Measurements from ENCODE around the gene STMND1.

- TF ChIP-seq POLR2A (IDR thresholded peaks at IDR 0.05): no peak
- TF ChIP-seq CTCF (IDR thresholded peaks at IDR 0.05): no peak
Observed at GRCh38 chr6:17178326-17178725, 76.5 kb downstream of the STMND1 start.

Measured in suprapubic skin (tissue), 3 donors.